CD4-positive, alpha-beta T cell treated with Interleukin-4 for 1 hour (primary cell): ENCODE results near the gene TMEM92.

ENCODE experiments used
- DNase-seq, 2 donors: peaks; one replicate each; pipeline ENCODE4 v3.0.0-alpha.2; 2020 to 2022

Gene TMEM92

GRCh38 chr17:50274142-50274896 lies at the start of gene TMEM92:
TSS of gene TMEM92 (plus strand) at chr17:50274466. CDS start at chr17:50274502, 36 bp downstream.
- DNase-seq = no peak

- no peak for DNase-seq
These were observed 48.5 kb upstream of the TMEM92 start for GRCh38 chr17:50225701-50226240.

- DNase-seq = no peak
These were observed 39.7 kb upstream of the TMEM92 start for GRCh38 chr17:50234581-50234980.

GRCh38 chr17:50237901-50238300 lies 36.4 kb upstream of the TMEM92 start:
- DNase-seq = no peak

- DNase-seq = no peak
These were observed 35.5 kb upstream of the TMEM92 start for GRCh38 chr17:50238601-50239280.

GRCh38 chr17:50239937-50240336 lies 34.3 kb upstream of the TMEM92 start:
- DNase-seq = no peak

GRCh38 chr17:50240851-50241250 lies 33.4 kb upstream of the TMEM92 start:
- DNase-seq = no peak

- no peak for DNase-seq
These were observed 32.8 kb upstream of the TMEM92 start for GRCh38 chr17:50241431-50241830.

- no peak for DNase-seq
These were observed 29.5 kb upstream of the TMEM92 start for GRCh38 chr17:50244771-50245170.

GRCh38 chr17:50248255-50248654 lies 26.0 kb upstream of the TMEM92 start:
- DNase-seq = no peak

GRCh38 chr17:50252781-50253180 lies 21.5 kb upstream of the TMEM92 start:
- DNase-seq = no peak

- no peak for DNase-seq
These were observed 18.3 kb upstream of the TMEM92 start for GRCh38 chr17:50255766-50256635.

- DNase-seq = no peak
These were observed 17.2 kb upstream of the TMEM92 start for GRCh38 chr17:50256826-50257618.

GRCh38 chr17:50257676-50258224 lies 16.5 kb upstream of the TMEM92 start:
- no peak for DNase-seq

GRCh38 chr17:50258647-50259476 lies 15.4 kb upstream of the TMEM92 start:
- no peak for DNase-seq

- no peak for DNase-seq
These were observed 14.6 kb upstream of the TMEM92 start for GRCh38 chr17:50259477-50260324.

GRCh38 chr17:50260501-50260911 lies 13.8 kb upstream of the TMEM92 start:
- DNase-seq = no peak

- DNase-seq = no peak
These were observed 13.0 kb upstream of the TMEM92 start for GRCh38 chr17:50261051-50261915.
